GM12878 (cell line): Measurements from ENCODE around the gene USP10. TPM values are rescaled to one million over a fixed set of nuclear protein-coding genes. Genes with fewer than 3 reads are reported as not detected.

ENCODE experiments used
- ATAC-seq: fragments of 200-7000 bp; cut with Tn5 transposase; 3 replicates; pipeline ENCODE4 v1.9.1; 2020; ENCODE audit warnings: mild to moderate bottlenecking, moderate library complexity
- BruUV-seq: library from RNA; stranded (reverse); fragments of 400-500 nt; replicated peaks from 2 replicates; lab custom pipeline; 2021; lab: Mats Ljungman, UMichigan
- CTCF ChIA-PET: fragments of 300-600 bp; sonication (Branson Sonifier 250); formaldehyde crosslinking; extraction: SDS; loops from one replicate; lab custom pipeline; 2021; ENCODE audit warnings: inconsistent platforms; lab: Yijun Ruan, JAX
- POLR2A ChIA-PET: fragments of 350-600 bp; formaldehyde crosslinking; extraction: SDS; loops from one replicate; lab custom pipeline; 2021; ENCODE audit warnings: inconsistent platforms; lab: Charles Lee
- RAD21 ChIA-PET: fragments of 300-600 bp; sonication (Branson Sonifier 250); formaldehyde crosslinking; loops from one replicate; lab custom pipeline; 2023; ENCODE audit warnings: antibody characterized with exemption; ENCODE audit not compliant: unreplicated experiment; lab: Charles Lee
- SMC1A ChIA-PET: fragments of 300-600 bp; sonication (Branson Sonifier 250); formaldehyde crosslinking; loops from one replicate; lab custom pipeline; 2023; ENCODE audit not compliant: unreplicated experiment, uncharacterized antibody; lab: Charles Lee
- DNase-seq: peaks from one replicate; pipeline ENCODE4 v3.0.0-alpha.2; 2011; ENCODE audit warnings: low read depth, low spot score
- FAIRE-seq: peaks from 3 replicates; lab custom pipeline; 2011; peaks lifted over from hg19 to GRCh38; lab: Jason Lieb, UNC
- H2AFZ ChIP-seq: 2 replicates; pipeline ENCODE4 v1.6.0; 2011; ENCODE audit warnings: low read depth, low read length, control low read depth; ENCODE audit not compliant: control insufficient read depth
- H3K27ac ChIP-seq: 2 replicates; pipeline ENCODE4 v1.5.1; 2011; ENCODE audit warnings: control low read depth; ENCODE audit not compliant: control insufficient read depth, insufficient read depth
- H3K27me3 ChIP-seq, 2 experiments: replicated peaks in 1 of 2; 2 replicates each; pipeline versions ENCODE4 v1.6.0 to v1.6.1; 2011; ENCODE audit warnings: low read length in 1 of 2; ENCODE audit not compliant: control insufficient read depth in 2 of 2, insufficient read depth in 2 of 2
- H3K36me3 ChIP-seq, 2 experiments: 2 replicates each; pipeline ENCODE4 v1.5.1; 2011; ENCODE audit warnings: low read length in 1 of 2; ENCODE audit not compliant: control insufficient read depth in 2 of 2, insufficient read depth in 2 of 2
- H3K4me1 ChIP-seq: 2 replicates; pipeline ENCODE4 v1.6.1; 2011; ENCODE audit warnings: mild to moderate bottlenecking, low read length, moderate library complexity, mixed read lengths; ENCODE audit not compliant: control insufficient read depth, insufficient read depth
- H3K4me2 ChIP-seq: 2 replicates; pipeline ENCODE4 v1.6.0; 2011; ENCODE audit warnings: control low read depth; ENCODE audit not compliant: control insufficient read depth, insufficient read depth
- H3K4me3 ChIP-seq: fragments of 200-600 bp; sonication (generic); 2 replicates; pipeline ENCODE4 v1.5.1; 2016
- H3K79me2 ChIP-seq: 2 replicates; pipeline ENCODE4 v1.6.0; 2011; ENCODE audit warnings: low read length; ENCODE audit not compliant: control insufficient read depth, insufficient read depth
- H3K9ac ChIP-seq: 2 replicates; pipeline ENCODE4 v1.8.0; 2011; ENCODE audit warnings: low read length, control low read depth, mixed read lengths; ENCODE audit not compliant: control insufficient read depth, insufficient read depth
- H3K9me3 ChIP-seq: replicated peaks from 3 replicates; pipeline ENCODE4 v1.5.1; 2011; ENCODE audit warnings: mild to moderate bottlenecking, low read length; ENCODE audit not compliant: control insufficient read depth, insufficient read depth
- H4K20me1 ChIP-seq: 2 replicates; pipeline ENCODE4 v1.6.0; 2011; ENCODE audit not compliant: control insufficient read depth, insufficient read depth
- ATF3 ChIP-seq: IDR thresholded peaks from 2 replicates; pipeline ENCODE4 v1.6.1; 2011; ENCODE audit warnings: low read depth, mild to moderate bottlenecking, low read length, moderate library complexity, borderline replicate concordance; ENCODE audit errors: extremely low read depth
- BMI1 ChIP-seq: fragments of 450-650 bp; IDR thresholded peaks from 2 replicates; pipeline ENCODE4 v1.6.1; 2016; ENCODE audit warnings: mild to moderate bottlenecking, moderate library complexity, borderline replicate concordance
- KDM1A ChIP-seq: fragments of 200-600 bp; sonication (generic); IDR thresholded peaks from 2 replicates; pipeline ENCODE4 v1.6.1; 2016; ENCODE audit warnings: borderline replicate concordance
- NFYA ChIP-seq: IDR thresholded peaks from 2 replicates; pipeline ENCODE4 v1.6.1; 2011; ENCODE audit warnings: low read depth, mild to moderate bottlenecking, low read length, improper control_type of control experiment, borderline replicate concordance
- POLR2A ChIP-seq: IDR thresholded peaks from 2 replicates; pipeline ENCODE4 v1.6.1; 2011; ENCODE audit warnings: low read depth, mild to moderate bottlenecking, low read length
- POU2F2 ChIP-seq: IDR thresholded peaks from 3 replicates; pipeline ENCODE4 v1.6.1; 2011; ENCODE audit warnings: low read depth, mild to moderate bottlenecking, low read length, borderline replicate concordance
- SMAD5 ChIP-seq: IDR thresholded peaks from 2 replicates; pipeline ENCODE4 v1.6.1; 2016; ENCODE audit warnings: antibody characterized with exemption, low read depth
- TBL1XR1 ChIP-seq: IDR thresholded peaks from 2 replicates; pipeline ENCODE4 v1.6.1; 2012; ENCODE audit warnings: low read depth, low read length, improper control_type of control experiment
- TCF3 ChIP-seq: IDR thresholded peaks from 2 replicates; pipeline ENCODE4 v1.6.1; 2012; ENCODE audit warnings: low read depth, mild to moderate bottlenecking, low read length, borderline replicate concordance; ENCODE audit not compliant: insufficient read depth
- YBX1 ChIP-seq: fragments of 450-650 bp; IDR thresholded peaks from 2 replicates; pipeline ENCODE4 v1.6.1; 2016; ENCODE audit warnings: antibody characterized with exemption
- ZNF274 ChIP-seq: IDR thresholded peaks from one replicate; pipeline ENCODE4 v1.8.0; 2011; ENCODE audit not compliant: insufficient read length, insufficient read depth
- WGBS: methylation state at CpG from one replicate; pipeline ENCODE4 v1.1.6; 2016; ENCODE audit warnings: low lambda C conversion rate; ENCODE audit not compliant: insufficient replicate concordance, insufficient coverage; ENCODE audit errors: missing lambda C conversion rate; 5-methylcytosine and 5-hydroxymethylcytosine counted together
- in situ Hi-C: fragments of 300-500 bp; cut with MboI; formaldehyde crosslinking; loops from 9 replicates; pipeline ENCODE4 v1.14.3; 2018; ENCODE audit warnings: mixed read lengths
- intact Hi-C: fragments of 100-400 bp; cut with micrococcal nuclease; formaldehyde crosslinking; loops from one replicate; pipeline ENCODE4 v1.14.2; 2022; ENCODE audit not compliant: unreplicated experiment
- polyA plus RNA-seq, 11 experiments: library from polyadenylated mRNA; depleted of rRNA in 4 of 11; unstranded in 6 of 11; stranded (reverse) in 5 of 11; fragments of >200 nt; fragmentation: Nextera tagmentation in 4 of 11; fragmentation: Illumina TruSeq in 1 of 11; extraction: Ambion mirVana in 4 of 11; extraction: Trizol in 1 of 11; gene quantifications; 1 replicate in 1 of 11; 2 replicates in 10 of 11; pipeline versions ENCODE4 v1.2.1 to v1.2.3, GENCODE V29; 2011 to 2016; ENCODE audit warnings: inconsistent platforms in 2 of 11, missing spikeins in 2 of 11, low read depth in 1 of 11
- total RNA-seq, 4 experiments: library from RNA; depleted of rRNA in 3 of 4; stranded (reverse); fragments of >200 nt in 3 of 4; fragmentation: Illumina TruSeq in 1 of 4; extraction: Trizol in 1 of 4; gene quantifications; 2 replicates each; pipeline versions ENCODE4 v1.2.1 to v1.2.3, GENCODE V29; 2013 to 2021

USP10 gene
- total and polyA plus RNA-seq, 10 of the 15 experiments (the other 5 are each of a cell fraction or from before 2014, with no cell fraction given) = 46.1 to 160 (median 105) TPM

- no peak for TF ChIP-seq ZNF274
- no peak for TF ChIP-seq BMI1
- no peak for TF ChIP-seq KDM1A
- TF ChIP-seq POU2F2 = no peak
- no peak for TF ChIP-seq ATF3
- TF ChIP-seq NFYA = no peak
- no peak for TF ChIP-seq POLR2A
- TF ChIP-seq SMAD5 = no peak
- TF ChIP-seq TBL1XR1 = no peak
- no peak for TF ChIP-seq YBX1
- no peak for TF ChIP-seq TCF3
- Histone ChIP-seq H3K27ac (no peak overlapping the region), H3K36me3 (no peaks in the 10 kb centered on the region), H3K27me3 (peaks cover 8 to 11% of the 10 kb centered on the region in 2 experiments; a peak in 3 of 4 replicates), H3K9me3 (no peaks in the 10 kb centered on the region; the same call in 2 of the 3 replicates), H3K79me2 (no peaks in the 10 kb centered on the region), H2AFZ (no peak overlapping the region), H3K4me3 (no peak overlapping the region), H3K4me1 (no peaks in the 10 kb centered on the region), H4K20me1 (no peaks in the 10 kb centered on the region), H3K4me2 (no peak overlapping the region), H3K9ac (no peak overlapping the region)
- RAD21 ChIA-PET = interaction anchor here (0.6 to 1.1 kb wide), 2 partner anchors 16 to 147 kb away, joined by 3 to 4 read pairs; no protein-coding TSS in a partner anchor
- CTCF ChIA-PET = no interaction called here
- DNase-seq (no peak), FAIRE-seq (no peak), ATAC-seq (no peak)
- SMC1A ChIA-PET = no interaction called here
- WGBS = 40% methylated on average over 8 of the region's 8 CpGs
- POLR2A ChIA-PET = no interaction called here
- BruUV-seq = no TSS peak
- in situ Hi-C loops = no loop called here
- intact Hi-C loops = no loop called here
Observed at GRCh38 chr16:84823484-84823883, 123.7 kb downstream of the USP10 start.
